ENCODE results near the gene CWF19L2.

Gene CWF19L2

DNA sequence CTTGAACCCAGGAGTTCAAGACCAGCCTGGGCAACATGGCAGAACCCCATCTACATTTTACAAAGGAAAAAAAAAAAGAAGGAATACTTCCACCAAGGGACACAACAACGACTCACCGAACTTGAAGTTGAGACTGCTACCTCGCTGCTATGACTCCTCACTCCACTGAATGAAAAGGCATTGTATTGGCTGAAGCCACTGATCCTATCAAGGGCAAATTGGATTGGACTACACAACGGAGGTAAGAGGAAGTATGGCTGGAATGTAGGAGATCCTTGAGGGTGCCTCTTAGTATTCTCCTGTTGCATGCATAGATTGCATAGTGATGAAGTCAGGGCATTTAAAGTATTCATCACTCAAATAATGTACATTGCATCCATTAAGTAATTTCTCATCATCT lies 97.9 kb downstream of the CWF19L2 start:
- Histone ChIP-seq H3K4me2 (ENCODE audit: low read length) (peak overlapping the region; percentile 34), H3K9me3 (ENCODE audit: insufficient read depth, low read depth, low read length) (no peaks in the 10 kb centered on the region), H4K8ac (ENCODE audit: low read depth, low read length) (no peak overlapping the region), H3K36me3 (ENCODE audit: control insufficient read depth in 1 of 2, insufficient read depth in 2 of 2, low read length in 2 of 2) (no peaks in the 10 kb centered on the region), H4K12ac (ENCODE audit: low read depth, low read length) (no peak overlapping the region), H3K9ac (ENCODE audit: low read length) (no peak overlapping the region), H2BK120ac (ENCODE audit: insufficient read depth, low read length, poor library complexity) (no peak overlapping the region), H3K23ac (ENCODE audit: low read length) (no peak overlapping the region), H3K79me1 (ENCODE audit: low read length) (no peaks in the 10 kb centered on the region), H3K27ac (ENCODE audit: low read depth, low read length) (no peak overlapping the region), H2AK5ac (ENCODE audit: low read length) (no peak overlapping the region), H3K14ac (ENCODE audit: low read length) (no peak overlapping the region), H3K79me2 (ENCODE audit: control insufficient read depth, insufficient read depth, low read length, poor library complexity) (no peaks in the 10 kb centered on the region), H4K91ac (ENCODE audit: low read depth, low read length) (no peak overlapping the region), H2BK5ac (ENCODE audit: low read depth, low read length, poor library complexity) (no peak overlapping the region), H2AFZ (ENCODE audit: insufficient read depth, low read length, poor library complexity) (no peak overlapping the region), H3K27me3 (ENCODE audit: insufficient read depth, low read length) (no peaks in the 10 kb centered on the region), H2BK12ac (ENCODE audit: low read length) (no peak overlapping the region), H3K18ac (ENCODE audit: low read length) (no peak overlapping the region), H3K4me1 (ENCODE audit: control insufficient read depth in 1 of 2, insufficient read depth in 2 of 2, low read length in 2 of 2) (peaks cover 0 to 2% of the 10 kb centered on the region in 2 experiments), H3K4ac (ENCODE audit: low read depth, low read length) (no peak overlapping the region), H3K4me3 (ENCODE audit: low read depth, low read length) (no peak overlapping the region)
- WGBS (ENCODE audit: extremely low coverage, insufficient coverage, insufficient read length) = no CpG with 5 or more reads among the region's 4 CpGs
- peak; percentile 67 to 85 for DNase-seq

DNA sequence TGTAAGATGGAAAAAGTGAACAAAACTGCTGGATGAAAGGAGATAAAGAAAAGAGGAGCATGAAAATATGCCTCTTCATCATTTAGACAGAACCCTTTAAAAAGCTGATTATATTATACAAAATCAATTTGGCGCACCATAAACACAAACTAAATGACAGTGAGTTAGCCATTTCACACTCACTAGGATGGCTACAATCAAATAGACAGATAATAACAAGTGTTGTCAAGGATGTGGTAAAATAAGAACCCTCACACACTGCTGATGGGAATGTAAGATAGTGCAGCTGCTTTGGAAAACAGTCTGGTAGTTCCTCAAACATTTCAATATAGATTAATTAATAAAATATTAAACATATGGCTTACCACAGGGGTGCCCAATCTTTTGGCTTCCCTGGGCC lies 99.7 kb downstream of the CWF19L2 start:
- no peak overlapping the region for H3K4ac ChIP-seq (ENCODE audit: low read depth, low read length)

DNA sequence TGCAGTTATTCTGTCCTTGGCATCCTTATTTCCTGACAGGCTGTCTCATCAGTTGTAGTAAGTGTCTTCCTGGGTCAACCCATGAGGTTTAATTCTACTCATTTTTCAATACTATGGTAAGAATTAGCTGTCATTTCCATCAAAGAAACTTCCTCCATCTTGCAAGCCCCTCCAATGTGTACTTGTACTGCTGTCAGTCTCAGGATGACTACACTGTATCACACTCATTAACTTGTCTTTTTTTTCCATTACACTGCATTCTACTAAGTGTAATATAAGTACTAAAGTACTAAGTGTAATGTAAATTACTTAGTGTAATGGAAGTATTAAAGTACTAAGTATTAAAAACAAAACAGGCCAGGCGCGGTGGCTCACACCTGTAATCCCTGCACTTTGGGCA lies 102.8 kb downstream of the CWF19L2 start:
- no CpG with 5 or more reads among the region's 2 CpGs for WGBS (ENCODE audit: extremely low coverage, insufficient coverage, insufficient read length)
- Histone ChIP-seq H3K9me3 (ENCODE audit: insufficient read depth, low read depth, low read length) (no peaks in the 10 kb centered on the region), H3K27me3 (ENCODE audit: insufficient read depth, low read length) (no peaks in the 10 kb centered on the region), H3K4me3 (ENCODE audit: low read depth, low read length) (no peak overlapping the region), H3K79me1 (ENCODE audit: low read length) (no peaks in the 10 kb centered on the region), H3K36me3 (ENCODE audit: control insufficient read depth in 1 of 2, insufficient read depth in 2 of 2, low read length in 2 of 2) (no peaks in the 10 kb centered on the region), H4K12ac (ENCODE audit: low read depth, low read length) (no peak overlapping the region), H2AK5ac (ENCODE audit: low read length) (no peak overlapping the region), H3K18ac (ENCODE audit: low read length) (no peak overlapping the region), H3K27ac (ENCODE audit: low read depth, low read length) (no peak overlapping the region), H2BK12ac (ENCODE audit: low read length) (no peak overlapping the region), H3K9ac (ENCODE audit: low read length) (no peak overlapping the region), H3K79me2 (ENCODE audit: control insufficient read depth, insufficient read depth, low read length, poor library complexity) (no peaks in the 10 kb centered on the region), H3K23ac (ENCODE audit: low read length) (no peak overlapping the region), H3K14ac (ENCODE audit: low read length) (no peak overlapping the region), H4K91ac (ENCODE audit: low read depth, low read length) (no peak overlapping the region), H3K4me1 (ENCODE audit: control insufficient read depth in 1 of 2, insufficient read depth in 2 of 2, low read length in 2 of 2) (peaks cover 0 to 2% of the 10 kb centered on the region in 2 experiments), H2BK120ac (ENCODE audit: insufficient read depth, low read length, poor library complexity) (no peak overlapping the region), H4K8ac (ENCODE audit: low read depth, low read length) (no peak overlapping the region), H2BK5ac (ENCODE audit: low read depth, low read length, poor library complexity) (no peak overlapping the region), H3K4me2 (ENCODE audit: low read length) (no peak overlapping the region), H2AFZ (ENCODE audit: insufficient read depth, low read length, poor library complexity) (no peak overlapping the region), H3K4ac (ENCODE audit: low read depth, low read length) (no peak overlapping the region)
- no peak for DNase-seq

More for the DNA sequence above, 99.7 kb downstream of the CWF19L2 start:
- no peak overlapping the region for H3K27ac ChIP-seq (ENCODE audit: low read depth, low read length)
- no CpG with 5 or more reads among the region's 1 CpG for WGBS (ENCODE audit: extremely low coverage, insufficient coverage, insufficient read length)
- H3K23ac ChIP-seq (ENCODE audit: low read length) = no peak overlapping the region
- H3K4me1 ChIP-seq (ENCODE audit: control insufficient read depth in 1 of 2, insufficient read depth in 2 of 2, low read length in 2 of 2) = peaks cover 0 to 2% of the 10 kb centered on the region in 2 experiments
- no peak overlapping the region for H3K4me2 ChIP-seq (ENCODE audit: low read length)
- no peak overlapping the region for H2BK12ac ChIP-seq (ENCODE audit: low read length)
- no peak overlapping the region for H2BK5ac ChIP-seq (ENCODE audit: low read depth, low read length, poor library complexity)
- no peaks in the 10 kb centered on the region for H3K79me1 ChIP-seq (ENCODE audit: low read length)
- no peak for DNase-seq
- no peak overlapping the region for H3K9ac ChIP-seq (ENCODE audit: low read length)
- H3K18ac ChIP-seq (ENCODE audit: low read length) = no peak overlapping the region
- H3K4me3 ChIP-seq (ENCODE audit: low read depth, low read length) = no peak overlapping the region
- H4K12ac ChIP-seq (ENCODE audit: low read depth, low read length) = no peak overlapping the region
- H4K8ac ChIP-seq (ENCODE audit: low read depth, low read length) = no peak overlapping the region
- no peaks in the 10 kb centered on the region for H3K79me2 ChIP-seq (ENCODE audit: control insufficient read depth, insufficient read depth, low read length, poor library complexity)
- no peak overlapping the region for H2AFZ ChIP-seq (ENCODE audit: insufficient read depth, low read length, poor library complexity)
- H4K91ac ChIP-seq (ENCODE audit: low read depth, low read length) = no peak overlapping the region
- no peaks in the 10 kb centered on the region for H3K9me3 ChIP-seq (ENCODE audit: insufficient read depth, low read depth, low read length)
- no peak overlapping the region for H3K14ac ChIP-seq (ENCODE audit: low read length)
- no peak overlapping the region for H2BK120ac ChIP-seq (ENCODE audit: insufficient read depth, low read length, poor library complexity)
- no peaks in the 10 kb centered on the region for H3K36me3 ChIP-seq (ENCODE audit: control insufficient read depth in 1 of 2, insufficient read depth in 2 of 2, low read length in 2 of 2)
- H3K27me3 ChIP-seq (ENCODE audit: insufficient read depth, low read length) = no peaks in the 10 kb centered on the region
- H2AK5ac ChIP-seq (ENCODE audit: low read length) = no peak overlapping the region

DNA sequence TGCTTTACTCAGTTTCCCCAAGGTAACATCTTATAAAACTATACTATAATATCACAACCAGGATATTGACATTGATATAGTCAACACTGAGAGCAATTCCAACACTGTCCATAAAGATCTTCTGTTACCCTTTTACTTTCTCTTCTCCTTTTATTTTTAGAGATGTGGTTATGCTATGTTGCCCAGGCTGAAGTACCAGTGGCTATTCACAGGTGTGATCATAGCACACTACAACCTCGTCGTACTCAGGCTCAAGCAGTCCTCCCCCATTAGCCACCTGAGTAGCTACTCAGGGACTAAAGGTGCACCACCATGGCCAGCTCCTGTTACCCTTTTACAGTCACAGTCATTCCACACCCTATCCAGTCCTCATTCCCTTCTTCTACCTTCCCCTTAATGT lies 119.7 kb downstream of the CWF19L2 start:
- WGBS (ENCODE audit: extremely low coverage, insufficient coverage, insufficient read length) = no CpG with 5 or more reads among the region's 2 CpGs
- Histone ChIP-seq H3K18ac (ENCODE audit: low read length) (no peak overlapping the region), H3K79me2 (ENCODE audit: control insufficient read depth, insufficient read depth, low read length, poor library complexity) (no peaks in the 10 kb centered on the region), H4K12ac (ENCODE audit: low read depth, low read length) (no peak overlapping the region), H3K9ac (ENCODE audit: low read length) (no peak overlapping the region), H3K23ac (ENCODE audit: low read length) (no peak overlapping the region), H3K36me3 (ENCODE audit: control insufficient read depth in 1 of 2, insufficient read depth in 2 of 2, low read length in 2 of 2) (no peaks in the 10 kb centered on the region), H3K4me3 (ENCODE audit: low read depth, low read length) (no peak overlapping the region), H2AFZ (ENCODE audit: insufficient read depth, low read length, poor library complexity) (no peak overlapping the region), H2BK12ac (ENCODE audit: low read length) (no peak overlapping the region), H3K4ac (ENCODE audit: low read depth, low read length) (no peak overlapping the region), H3K14ac (ENCODE audit: low read length) (no peak overlapping the region), H3K79me1 (ENCODE audit: low read length) (no peaks in the 10 kb centered on the region), H2BK120ac (ENCODE audit: insufficient read depth, low read length, poor library complexity) (no peak overlapping the region), H3K27me3 (ENCODE audit: insufficient read depth, low read length) (no peaks in the 10 kb centered on the region), H2BK5ac (ENCODE audit: low read depth, low read length, poor library complexity) (no peak overlapping the region), H4K91ac (ENCODE audit: low read depth, low read length) (no peak overlapping the region), H3K4me2 (ENCODE audit: low read length) (no peak overlapping the region), H2AK5ac (ENCODE audit: low read length) (no peak overlapping the region), H4K8ac (ENCODE audit: low read depth, low read length) (no peak overlapping the region), H3K27ac (ENCODE audit: low read depth, low read length) (no peak overlapping the region), H3K9me3 (ENCODE audit: insufficient read depth, low read depth, low read length) (no peaks in the 10 kb centered on the region), H3K4me1 (ENCODE audit: control insufficient read depth in 1 of 2, insufficient read depth in 2 of 2, low read length in 2 of 2) (no peaks in the 10 kb centered on the region)
- no peak for DNase-seq

All from trophoblast cell (in vitro differentiated cells and primary cell).